IMR-90 (cell line): ENCODE data around the gene CYP2J2. TPM values are rescaled to one million over a fixed set of nuclear protein-coding genes. Genes with fewer than 3 reads are reported as not detected.

Source experiments
- ATAC-seq: fragments of 200-7000 bp; cut with Tn5 transposase; 2 replicates; pipeline ENCODE4 v1.9.1; 2020; ENCODE audit warnings: low read depth, mild to moderate bottlenecking, moderate library complexity
- BruUV-seq: library from RNA; stranded (reverse); fragments of 400-500 nt; replicated peaks from 2 replicates; lab custom pipeline; 2021; lab: Mats Ljungman, UMichigan
- CTCF ChIA-PET: fragments of 300-600 bp; formaldehyde crosslinking; extraction: SDS; loops from one replicate; lab custom pipeline; 2021; ENCODE audit warnings: antibody characterized with exemption; lab: Yijun Ruan, JAX
- POLR2A ChIA-PET: fragments of 300-600 bp; sonication (Branson Sonifier 250); formaldehyde crosslinking; loops from one replicate; lab custom pipeline; 2022; ENCODE audit warnings: antibody characterized with exemption; ENCODE audit not compliant: unreplicated experiment; lab: Charles Lee
- DNase-seq: peaks from one replicate; pipeline ENCODE4 v3.0.0; 2013
- H2AFZ ChIP-seq: replicated peaks from 2 replicates; pipeline ENCODE3; 2013; ENCODE audit warnings: low read length, mild to moderate bottlenecking; ENCODE audit not compliant: poor library complexity
- H2AK5ac ChIP-seq: 2 replicates; pipeline ENCODE4 v1.6.1; 2013; ENCODE audit warnings: low read depth, low read length, inconsistent platforms
- H2AK9ac ChIP-seq: replicated peaks from 2 replicates; pipeline ENCODE3; 2013; ENCODE audit warnings: mild to moderate bottlenecking, low read depth, low read length, moderate library complexity; ENCODE audit not compliant: poor library complexity
- H2BK120ac ChIP-seq: 2 replicates; pipeline ENCODE4 v1.6.1; 2013; ENCODE audit warnings: low read depth, low read length, inconsistent platforms
- H2BK15ac ChIP-seq: 3 replicates; pipeline ENCODE4 v1.6.1; 2013; ENCODE audit warnings: low read depth, low read length, inconsistent platforms
- H2BK20ac ChIP-seq: 2 replicates; pipeline ENCODE4 v1.6.1; 2013; ENCODE audit warnings: low read depth, mild to moderate bottlenecking, inconsistent platforms, low read length, moderate library complexity
- H2BK5ac ChIP-seq: 2 replicates; pipeline ENCODE4 v1.6.1; 2013; ENCODE audit warnings: mild to moderate bottlenecking, low read depth, low read length, inconsistent platforms; ENCODE audit not compliant: poor library complexity, severe bottlenecking
- H3K14ac ChIP-seq: replicated peaks from 2 replicates; pipeline ENCODE4 v1.6.1; 2013; ENCODE audit warnings: low read depth, low read length, inconsistent platforms
- H3K18ac ChIP-seq: 2 replicates; pipeline ENCODE4 v1.6.1; 2013; ENCODE audit warnings: low read depth, low read length, control low read depth
- H3K23ac ChIP-seq: 2 replicates; pipeline ENCODE4 v1.6.1; 2013; ENCODE audit warnings: low read depth, low read length, inconsistent platforms
- H3K27ac ChIP-seq: 2 replicates; pipeline ENCODE4 v1.5.1; 2013; ENCODE audit warnings: mild to moderate bottlenecking, control low read depth, low read length; ENCODE audit not compliant: insufficient read depth
- H3K27me3 ChIP-seq: 2 replicates; pipeline ENCODE4 v1.6.1; 2013; ENCODE audit warnings: low read length; ENCODE audit not compliant: control insufficient read depth, insufficient read depth
- H3K36me3 ChIP-seq: 2 replicates; pipeline ENCODE4 v1.6.1; 2013; ENCODE audit warnings: low read length, mixed read lengths; ENCODE audit not compliant: control insufficient read depth, insufficient read depth
- H3K4ac ChIP-seq: 2 replicates; pipeline ENCODE4 v1.6.1; 2013; ENCODE audit warnings: low read depth, low read length, inconsistent platforms
- H3K4me1 ChIP-seq: 2 replicates; pipeline ENCODE4 v1.6.1; 2013; ENCODE audit warnings: low read length, mixed read lengths; ENCODE audit not compliant: control insufficient read depth, insufficient read depth
- H3K4me2 ChIP-seq: 2 replicates; pipeline ENCODE4 v1.6.1; 2013; ENCODE audit warnings: low read depth, mild to moderate bottlenecking, control low read depth, low read length, moderate library complexity
- H3K4me3 ChIP-seq: 2 replicates; pipeline ENCODE4 v1.5.1; 2013; ENCODE audit warnings: low read depth, mild to moderate bottlenecking, control low read depth, low read length, moderate library complexity; ENCODE audit not compliant: insufficient read depth
- H3K56ac ChIP-seq: 2 replicates; pipeline ENCODE4 v1.6.1; 2013; ENCODE audit warnings: low read length, inconsistent platforms; ENCODE audit not compliant: insufficient read depth; ENCODE audit errors: extremely low read depth
- H3K79me1 ChIP-seq, 2 experiments: 2 replicates each; pipeline ENCODE4 v1.6.1; 2013; ENCODE audit warnings: low read length in 2 of 2, inconsistent platforms in 1 of 2, low read depth in 1 of 2
- H3K9ac ChIP-seq: 2 replicates; pipeline ENCODE4 v1.6.1; 2013; ENCODE audit warnings: low read depth, low read length, control low read depth
- H3K9me1 ChIP-seq: 2 replicates; pipeline ENCODE4 v1.6.1; 2013; ENCODE audit warnings: low read length, inconsistent platforms; ENCODE audit not compliant: insufficient read depth
- H3K9me3 ChIP-seq: 2 replicates; pipeline ENCODE4 v1.6.1; 2013; ENCODE audit warnings: low read length; ENCODE audit not compliant: control insufficient read depth, insufficient read depth
- H4K20me1 ChIP-seq: 2 replicates; pipeline ENCODE4 v1.6.1; 2013; ENCODE audit warnings: low read length, inconsistent platforms; ENCODE audit not compliant: insufficient read depth
- H4K5ac ChIP-seq: 2 replicates; pipeline ENCODE4 v1.6.1; 2013; ENCODE audit warnings: mild to moderate bottlenecking, low read depth, low read length, control low read depth
- H4K8ac ChIP-seq, 2 experiments: 2 replicates each; pipeline ENCODE4 v1.6.1; 2013; ENCODE audit warnings: low read depth in 2 of 2, low read length in 2 of 2, control low read depth in 1 of 2, inconsistent platforms in 1 of 2
- H4K91ac ChIP-seq: 2 replicates; pipeline ENCODE4 v1.6.1; 2013; ENCODE audit warnings: low read depth, low read length, inconsistent platforms; ENCODE audit not compliant: insufficient read depth
- BHLHE40 ChIP-seq: fragments of 150-350 bp; IDR thresholded peaks from 2 replicates; pipeline ENCODE4 v1.6.1; 2016; ENCODE audit warnings: mild to moderate bottlenecking, low read depth, low read length
- CEBPB ChIP-seq: IDR thresholded peaks from 2 replicates; pipeline ENCODE4 v1.6.1; 2012; ENCODE audit warnings: low read depth, low read length, improper control_type of control experiment
- CHD1 ChIP-seq: IDR thresholded peaks from 2 replicates; pipeline ENCODE4 v1.6.1; 2012; ENCODE audit warnings: low read depth, low read length, improper control_type of control experiment
- CTCF ChIP-seq: conservative IDR thresholded peaks from 2 replicates; pipeline ENCODE4 v1.5.1; 2012; ENCODE audit warnings: mild to moderate bottlenecking, low read depth, low read length, improper control_type of control experiment
- ELK1 ChIP-seq: fragments of 150-350 bp; IDR thresholded peaks from 2 replicates; pipeline ENCODE4 v1.6.1; 2016; ENCODE audit warnings: low read depth, mild to moderate bottlenecking, low read length, moderate library complexity, borderline replicate concordance
- FOS ChIP-seq: fragments of 150-350 bp; IDR thresholded peaks from 2 replicates; pipeline ENCODE4 v1.6.1; 2016; ENCODE audit warnings: low read depth, low read length
- MAFK ChIP-seq: IDR thresholded peaks from 2 replicates; pipeline ENCODE4 v1.6.1; 2012; ENCODE audit warnings: low read depth, low read length, improper control_type of control experiment
- MAZ ChIP-seq: IDR thresholded peaks from 2 replicates; pipeline ENCODE4 v1.6.1; 2012; ENCODE audit warnings: low read depth, mild to moderate bottlenecking, low read length, improper control_type of control experiment, moderate library complexity, borderline replicate concordance
- MXI1 ChIP-seq: IDR thresholded peaks from 2 replicates; pipeline ENCODE4 v1.6.1; 2012; ENCODE audit warnings: low read depth, mild to moderate bottlenecking, low read length, moderate library complexity, borderline replicate concordance
- NFE2L2 ChIP-seq: fragments of 150-350 bp; IDR thresholded peaks from 2 replicates; pipeline ENCODE4 v1.6.1; 2016; ENCODE audit warnings: low read depth, mild to moderate bottlenecking, low read length
- POLR2A ChIP-seq: IDR thresholded peaks from 2 replicates; pipeline ENCODE4 v1.6.1; 2012; ENCODE audit warnings: mild to moderate bottlenecking, low read depth, low read length
- RAD21 ChIP-seq: IDR thresholded peaks from 2 replicates; pipeline ENCODE4 v1.6.1; 2012; ENCODE audit warnings: low read length, improper control_type of control experiment
- RCOR1 ChIP-seq: IDR thresholded peaks from 2 replicates; pipeline ENCODE4 v1.6.1; 2012; ENCODE audit warnings: mild to moderate bottlenecking, low read length, improper control_type of control experiment; ENCODE audit not compliant: insufficient replicate concordance
- RFX5 ChIP-seq: IDR thresholded peaks from 2 replicates; pipeline ENCODE4 v1.8.0; 2012; ENCODE audit warnings: low read depth, mild to moderate bottlenecking, low read length, moderate library complexity
- SMC3 ChIP-seq: fragments of 150-350 bp; IDR thresholded peaks from 2 replicates; pipeline ENCODE4 v1.6.1; 2016; ENCODE audit warnings: low read depth, mild to moderate bottlenecking, antibody characterized with exemption, low read length, moderate library complexity
- USF2 ChIP-seq: fragments of 150-350 bp; IDR thresholded peaks from 2 replicates; pipeline ENCODE4 v1.6.1; 2017; ENCODE audit warnings: mild to moderate bottlenecking, antibody characterized with exemption, low read length, low read depth
- WGBS, 2 experiments: methylation state at CpG; one replicate each; pipeline versions ENCODE4 v1.1.5 to v1.1.7; 2013; ENCODE audit warnings: missing lambda C conversion rate in 2 of 2; ENCODE audit not compliant: insufficient read length in 1 of 2; ENCODE audit errors: extremely low coverage in 2 of 2; 5-methylcytosine and 5-hydroxymethylcytosine counted together
- dilution Hi-C: fragments of 300-500 bp; cut with HindIII; formaldehyde crosslinking; loops from one replicate; pipeline ENCODE4 v1.14.3; 2018; ENCODE audit warnings: low sequenced_read_pairs; ENCODE audit not compliant: unreplicated experiment
- in situ Hi-C: fragments of 300-500 bp; cut with MboI; formaldehyde crosslinking; loops from 3 replicates; pipeline ENCODE4 v1.14.3; 2019; ENCODE audit warnings: low sequenced_read_pairs, inconsistent platforms, mixed read lengths
- intact Hi-C: fragments of 100-400 bp; cut with micrococcal nuclease; formaldehyde crosslinking; loops from 2 replicates; pipeline ENCODE4 v1.10.0; 2022
- polyA plus RNA-seq, 3 experiments: library from polyadenylated mRNA; depleted of rRNA; stranded (reverse); fragments of >200 nt; gene quantifications; 2 replicates each; pipeline ENCODE4 v1.2.3, GENCODE V29; 2012; ENCODE audit warnings: low replicate concordance in 1 of 3
- total RNA-seq: library from RNA; depleted of rRNA; stranded (reverse); fragments of >200 nt; gene quantifications from 2 replicates; pipeline ENCODE4 v1.2.3, GENCODE V29; 2012

Gene CYP2J2
- total and polyA plus RNA-seq, 2 of the 4 experiments (the other 2 are of a cell fraction) = 0.18 TPM; not detected in 1

GRCh38 chr1:59846895-59847282 is 79.7 kb downstream of the CYP2J2 start:
- POLR2A ChIA-PET = no interaction called here
- BruUV-seq = no TSS peak
- Histone ChIP-seq H3K9me1 (no peaks in the 10 kb centered on the region), H4K91ac (no peak overlapping the region), H3K27me3 (no peaks in the 10 kb centered on the region), H3K4me1 (no peaks in the 10 kb centered on the region), H3K4me2 (no peak overlapping the region), H2AK9ac (no peak overlapping the region), H2BK20ac (no peak overlapping the region), H3K4me3 (no peak overlapping the region), H4K5ac (no peak overlapping the region), H3K18ac (no peak overlapping the region), H4K20me1 (no peaks in the 10 kb centered on the region), H2AK5ac (no peak overlapping the region), H3K56ac (no peak overlapping the region), H3K23ac (no peak overlapping the region), H3K14ac (no peak overlapping the region), H3K79me1 (no peaks in the 10 kb centered on the region), H2AFZ (no peak overlapping the region), H2BK120ac (no peak overlapping the region), H3K36me3 (no peaks in the 10 kb centered on the region), H3K27ac (no peak overlapping the region), H2BK5ac (no peak overlapping the region), H2BK15ac (no peak overlapping the region), H3K4ac (no peak overlapping the region), H3K9ac (no peak overlapping the region), H4K8ac (no peak overlapping the region), H3K9me3 (no peaks in the 10 kb centered on the region)
- CTCF ChIA-PET = no interaction called here
- intact Hi-C loops = no loop called here
- DNase-seq (no peak), ATAC-seq (no peak)
- dilution Hi-C loops = no loop called here
- WGBS, 2 experiments = no CpG with 5 or more reads among the region's 2 CpGs
- no peak for TF ChIP-seq CHD1
- TF ChIP-seq MXI1 = no peak
- no peak for TF ChIP-seq RFX5
- TF ChIP-seq MAZ = no peak
- no peak for TF ChIP-seq FOS
- no peak for TF ChIP-seq ELK1
- TF ChIP-seq CTCF = no peak
- TF ChIP-seq POLR2A = no peak
- TF ChIP-seq NFE2L2 = no peak
- TF ChIP-seq MAFK = no peak
- no peak for TF ChIP-seq CEBPB
- no peak for TF ChIP-seq RCOR1
- no peak for TF ChIP-seq RAD21
- TF ChIP-seq BHLHE40 = no peak
- TF ChIP-seq SMC3 = no peak
- TF ChIP-seq USF2 = no peak
- in situ Hi-C loops = no loop called here
